ENCODE data around the gene ARHGAP40.

GRCh38 chr20:38609815-38610214, 8.2 kb downstream of the ARHGAP40 start:
- no peak for TF ChIP-seq POLR2A (IDR thresholded peaks at IDR 0.05; ENCODE audit: extremely low read depth, insufficient read length)
- no peak for TF ChIP-seq CTCF (IDR thresholded peaks at IDR 0.05; ENCODE audit: low read depth, low read length)
- no peak for TF ChIP-seq MAX (IDR thresholded peaks at IDR 0.05; ENCODE audit: low read depth, low read length)

All from NB4 (cell line).